ENCODE data around the gene ATP5F1E.

ATP5F1E gene

DNA sequence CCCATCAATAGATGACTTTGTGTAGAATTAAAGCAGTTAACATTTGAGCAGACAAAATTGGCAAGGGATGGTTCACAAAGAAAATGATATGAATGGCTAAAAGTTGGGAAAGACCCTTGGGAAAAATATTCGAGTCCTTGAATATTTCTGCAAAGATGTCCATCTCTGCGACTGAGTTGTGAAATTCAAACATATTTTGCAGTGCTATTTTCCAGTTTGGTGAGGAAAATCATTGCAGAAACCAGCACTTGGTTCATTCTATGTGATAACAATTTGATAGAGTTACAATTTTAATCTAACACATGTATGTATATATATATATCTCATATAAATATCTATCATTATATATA lies 16.5 kb upstream of the ATP5F1E start:
- Histone ChIP-seq H3K4me3 (no peak overlapping the region), H3K4me1 (no peaks in the 10 kb centered on the region), H3K9me3 (no peaks in the 10 kb centered on the region), H3K27ac (no peak overlapping the region), H3K27me3 (peaks cover 0 to 20% of the 10 kb centered on the region in 2 donors), H3K36me3 (no peaks in the 10 kb centered on the region)
- TF ChIP-seq, protein P1, sequence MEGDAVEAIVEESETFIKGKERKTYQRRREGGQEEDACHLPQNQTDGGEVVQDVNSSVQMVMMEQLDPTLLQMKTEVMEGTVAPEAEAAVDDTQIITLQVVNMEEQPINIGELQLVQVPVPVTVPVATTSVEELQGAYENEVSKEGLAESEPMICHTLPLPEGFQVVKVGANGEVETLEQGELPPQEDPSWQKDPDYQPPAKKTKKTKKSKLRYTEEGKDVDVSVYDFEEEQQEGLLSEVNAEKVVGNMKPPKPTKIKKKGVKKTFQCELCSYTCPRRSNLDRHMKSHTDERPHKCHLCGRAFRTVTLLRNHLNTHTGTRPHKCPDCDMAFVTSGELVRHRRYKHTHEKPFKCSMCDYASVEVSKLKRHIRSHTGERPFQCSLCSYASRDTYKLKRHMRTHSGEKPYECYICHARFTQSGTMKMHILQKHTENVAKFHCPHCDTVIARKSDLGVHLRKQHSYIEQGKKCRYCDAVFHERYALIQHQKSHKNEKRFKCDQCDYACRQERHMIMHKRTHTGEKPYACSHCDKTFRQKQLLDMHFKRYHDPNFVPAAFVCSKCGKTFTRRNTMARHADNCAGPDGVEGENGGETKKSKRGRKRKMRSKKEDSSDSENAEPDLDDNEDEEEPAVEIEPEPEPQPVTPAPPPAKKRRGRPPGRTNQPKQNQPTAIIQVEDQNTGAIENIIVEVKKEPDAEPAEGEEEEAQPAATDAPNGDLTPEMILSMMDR (IDR thresholded peaks at IDR 0.05): no peak
- DNase-seq: no peak
- intact Hi-C loops (cut with DNase I; ENCODE audit: low total_unique reads): no loop called here

- H3K9me3 ChIP-seq: no peaks in the 10 kb centered on the region
- TF ChIP-seq, protein P1 (IDR thresholded peaks at IDR 0.05): no peak
- intact Hi-C loops (cut with DNase I; ENCODE audit: low total_unique reads): no loop called here
- peaks cover 0 to 4% (median 2%) of the 10 kb centered on the region in 4 donors for H3K4me1 ChIP-seq
- no peaks in the 10 kb centered on the region for H3K36me3 ChIP-seq
- no peak overlapping the region for H3K27ac ChIP-seq
- peaks cover 0 to 20% of the 10 kb centered on the region in 2 donors for H3K27me3 ChIP-seq
- H3K4me3 ChIP-seq: no peak overlapping the region
- DNase-seq: no peak
These were observed 16.0 kb upstream of the ATP5F1E start for GRCh38 chr20:59047938-59048680.

- H3K4me1 ChIP-seq: peaks cover 0 to 10% (median 5%) of the 10 kb centered on the region in 4 donors
- H3K4me3 ChIP-seq: no peak overlapping the region
- no peak for DNase-seq
- intact Hi-C loops (cut with DNase I; ENCODE audit: low total_unique reads): no loop called here
- TF ChIP-seq, protein P1 (IDR thresholded peaks at IDR 0.05): no peak
- no peaks in the 10 kb centered on the region for H3K9me3 ChIP-seq
- peaks cover 0 to 15% of the 10 kb centered on the region in 2 donors for H3K27me3 ChIP-seq
- H3K36me3 ChIP-seq: no peaks in the 10 kb centered on the region
- no peak overlapping the region for H3K27ac ChIP-seq
These were observed 14.7 kb upstream of the ATP5F1E start for GRCh38 chr20:59046862-59047261.

DNA sequence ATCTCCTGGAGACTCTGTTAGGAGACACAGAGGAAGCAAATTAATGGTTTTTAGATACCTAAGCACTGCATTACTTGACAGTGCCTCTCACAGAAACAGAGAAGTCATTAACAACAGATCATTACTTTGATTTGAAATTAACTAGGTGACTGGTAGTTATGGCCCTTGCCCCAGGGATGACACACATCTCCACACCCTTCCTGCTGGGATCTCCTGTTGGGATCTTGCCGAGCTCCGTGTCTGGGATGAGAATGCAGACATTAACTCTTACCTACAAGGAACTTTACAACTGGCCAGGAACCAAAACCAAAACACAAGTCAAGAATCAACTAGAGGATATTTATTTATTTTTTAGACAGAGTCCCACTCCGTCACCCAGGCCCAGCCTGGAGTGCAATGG lies 12.7 kb upstream of the ATP5F1E start:
- Histone ChIP-seq H3K27me3 (peaks cover 0 to 8% of the 10 kb centered on the region in 2 donors), H3K4me3 (no peak overlapping the region), H3K27ac (no peak overlapping the region), H3K36me3 (peaks cover 0 to 5% (median 0%) of the 10 kb centered on the region in 3 donors), H3K9me3 (no peaks in the 10 kb centered on the region), H3K4me1 (peaks cover 0 to 31% (median 17%) of the 10 kb centered on the region in 4 donors)
- TF ChIP-seq, protein P1 (IDR thresholded peaks at IDR 0.05): no peak
- intact Hi-C loops (cut with DNase I; ENCODE audit: low total_unique reads): no loop called here
- DNase-seq: no peak

- H3K4me1 ChIP-seq: peaks cover 0 to 33% (median 17%) of the 10 kb centered on the region in 4 donors
- H3K27me3 ChIP-seq: peaks cover 0 to 3% of the 10 kb centered on the region in 2 donors
- H3K4me3 ChIP-seq: no peak overlapping the region
- TF ChIP-seq, protein P1 (IDR thresholded peaks at IDR 0.05): no peak
- H3K9me3 ChIP-seq: no peaks in the 10 kb centered on the region
- H3K36me3 ChIP-seq: peaks cover 0 to 5% (median 0%) of the 10 kb centered on the region in 3 donors
- no peak overlapping the region for H3K27ac ChIP-seq
- intact Hi-C loops (cut with DNase I; ENCODE audit: low total_unique reads): no loop called here
- no peak for DNase-seq
These were observed 12.2 kb upstream of the ATP5F1E start for GRCh38 chr20:59044295-59044694.

All from tibial artery (tissue), 4 donors.